IMR-90 (cell line): ENCODE data around the gene CDH23. TPM values are rescaled to one million over a fixed set of nuclear protein-coding genes. Genes with fewer than 3 reads are reported as not detected.

ENCODE experiments used
- ATAC-seq: fragments of 200-7000 bp; cut with Tn5 transposase; 2 replicates; pipeline ENCODE4 v1.9.1; 2020; ENCODE audit warnings: low read depth, mild to moderate bottlenecking, moderate library complexity
- BruUV-seq: library from RNA; stranded (reverse); fragments of 400-500 nt; replicated peaks from 2 replicates; lab custom pipeline; 2021; lab: Mats Ljungman, UMichigan
- CTCF ChIA-PET: fragments of 300-600 bp; formaldehyde crosslinking; extraction: SDS; loops from one replicate; lab custom pipeline; 2021; ENCODE audit warnings: antibody characterized with exemption; lab: Yijun Ruan, JAX
- POLR2A ChIA-PET: fragments of 300-600 bp; sonication (Branson Sonifier 250); formaldehyde crosslinking; loops from one replicate; lab custom pipeline; 2022; ENCODE audit warnings: antibody characterized with exemption; ENCODE audit not compliant: unreplicated experiment; lab: Charles Lee
- DNase-seq: peaks from one replicate; pipeline ENCODE4 v3.0.0; 2013
- H2AFZ ChIP-seq: replicated peaks from 2 replicates; pipeline ENCODE3; 2013; ENCODE audit warnings: low read length, mild to moderate bottlenecking; ENCODE audit not compliant: poor library complexity
- H2AK5ac ChIP-seq: 2 replicates; pipeline ENCODE4 v1.6.1; 2013; ENCODE audit warnings: low read depth, low read length, inconsistent platforms
- H2AK9ac ChIP-seq: replicated peaks from 2 replicates; pipeline ENCODE3; 2013; ENCODE audit warnings: mild to moderate bottlenecking, low read depth, low read length, moderate library complexity; ENCODE audit not compliant: poor library complexity
- H2BK120ac ChIP-seq: 2 replicates; pipeline ENCODE4 v1.6.1; 2013; ENCODE audit warnings: low read depth, low read length, inconsistent platforms
- H2BK15ac ChIP-seq: 3 replicates; pipeline ENCODE4 v1.6.1; 2013; ENCODE audit warnings: low read depth, low read length, inconsistent platforms
- H2BK20ac ChIP-seq: 2 replicates; pipeline ENCODE4 v1.6.1; 2013; ENCODE audit warnings: low read depth, mild to moderate bottlenecking, inconsistent platforms, low read length, moderate library complexity
- H2BK5ac ChIP-seq: 2 replicates; pipeline ENCODE4 v1.6.1; 2013; ENCODE audit warnings: mild to moderate bottlenecking, low read depth, low read length, inconsistent platforms; ENCODE audit not compliant: poor library complexity, severe bottlenecking
- H3K14ac ChIP-seq: replicated peaks from 2 replicates; pipeline ENCODE4 v1.6.1; 2013; ENCODE audit warnings: low read depth, low read length, inconsistent platforms
- H3K18ac ChIP-seq: 2 replicates; pipeline ENCODE4 v1.6.1; 2013; ENCODE audit warnings: low read depth, low read length, control low read depth
- H3K23ac ChIP-seq: 2 replicates; pipeline ENCODE4 v1.6.1; 2013; ENCODE audit warnings: low read depth, low read length, inconsistent platforms
- H3K27ac ChIP-seq: 2 replicates; pipeline ENCODE4 v1.5.1; 2013; ENCODE audit warnings: mild to moderate bottlenecking, control low read depth, low read length; ENCODE audit not compliant: insufficient read depth
- H3K27me3 ChIP-seq: 2 replicates; pipeline ENCODE4 v1.6.1; 2013; ENCODE audit warnings: low read length; ENCODE audit not compliant: control insufficient read depth, insufficient read depth
- H3K36me3 ChIP-seq: 2 replicates; pipeline ENCODE4 v1.6.1; 2013; ENCODE audit warnings: low read length, mixed read lengths; ENCODE audit not compliant: control insufficient read depth, insufficient read depth
- H3K4ac ChIP-seq: 2 replicates; pipeline ENCODE4 v1.6.1; 2013; ENCODE audit warnings: low read depth, low read length, inconsistent platforms
- H3K4me1 ChIP-seq: 2 replicates; pipeline ENCODE4 v1.6.1; 2013; ENCODE audit warnings: low read length, mixed read lengths; ENCODE audit not compliant: control insufficient read depth, insufficient read depth
- H3K4me2 ChIP-seq: 2 replicates; pipeline ENCODE4 v1.6.1; 2013; ENCODE audit warnings: low read depth, mild to moderate bottlenecking, control low read depth, low read length, moderate library complexity
- H3K4me3 ChIP-seq: 2 replicates; pipeline ENCODE4 v1.5.1; 2013; ENCODE audit warnings: low read depth, mild to moderate bottlenecking, control low read depth, low read length, moderate library complexity; ENCODE audit not compliant: insufficient read depth
- H3K56ac ChIP-seq: 2 replicates; pipeline ENCODE4 v1.6.1; 2013; ENCODE audit warnings: low read length, inconsistent platforms; ENCODE audit not compliant: insufficient read depth; ENCODE audit errors: extremely low read depth
- H3K79me1 ChIP-seq, 2 experiments: 2 replicates each; pipeline ENCODE4 v1.6.1; 2013; ENCODE audit warnings: low read length in 2 of 2, inconsistent platforms in 1 of 2, low read depth in 1 of 2
- H3K9ac ChIP-seq: 2 replicates; pipeline ENCODE4 v1.6.1; 2013; ENCODE audit warnings: low read depth, low read length, control low read depth
- H3K9me1 ChIP-seq: 2 replicates; pipeline ENCODE4 v1.6.1; 2013; ENCODE audit warnings: low read length, inconsistent platforms; ENCODE audit not compliant: insufficient read depth
- H3K9me3 ChIP-seq: 2 replicates; pipeline ENCODE4 v1.6.1; 2013; ENCODE audit warnings: low read length; ENCODE audit not compliant: control insufficient read depth, insufficient read depth
- H4K20me1 ChIP-seq: 2 replicates; pipeline ENCODE4 v1.6.1; 2013; ENCODE audit warnings: low read length, inconsistent platforms; ENCODE audit not compliant: insufficient read depth
- H4K5ac ChIP-seq: 2 replicates; pipeline ENCODE4 v1.6.1; 2013; ENCODE audit warnings: mild to moderate bottlenecking, low read depth, low read length, control low read depth
- H4K8ac ChIP-seq, 2 experiments: 2 replicates each; pipeline ENCODE4 v1.6.1; 2013; ENCODE audit warnings: low read depth in 2 of 2, low read length in 2 of 2, control low read depth in 1 of 2, inconsistent platforms in 1 of 2
- H4K91ac ChIP-seq: 2 replicates; pipeline ENCODE4 v1.6.1; 2013; ENCODE audit warnings: low read depth, low read length, inconsistent platforms; ENCODE audit not compliant: insufficient read depth
- BHLHE40 ChIP-seq: fragments of 150-350 bp; IDR thresholded peaks from 2 replicates; pipeline ENCODE4 v1.6.1; 2016; ENCODE audit warnings: mild to moderate bottlenecking, low read depth, low read length
- CEBPB ChIP-seq: IDR thresholded peaks from 2 replicates; pipeline ENCODE4 v1.6.1; 2012; ENCODE audit warnings: low read depth, low read length, improper control_type of control experiment
- CHD1 ChIP-seq: IDR thresholded peaks from 2 replicates; pipeline ENCODE4 v1.6.1; 2012; ENCODE audit warnings: low read depth, low read length, improper control_type of control experiment
- FOS ChIP-seq: fragments of 150-350 bp; IDR thresholded peaks from 2 replicates; pipeline ENCODE4 v1.6.1; 2016; ENCODE audit warnings: low read depth, low read length
- MAFK ChIP-seq: IDR thresholded peaks from 2 replicates; pipeline ENCODE4 v1.6.1; 2012; ENCODE audit warnings: low read depth, low read length, improper control_type of control experiment
- MAZ ChIP-seq: IDR thresholded peaks from 2 replicates; pipeline ENCODE4 v1.6.1; 2012; ENCODE audit warnings: low read depth, mild to moderate bottlenecking, low read length, improper control_type of control experiment, moderate library complexity, borderline replicate concordance
- MXI1 ChIP-seq: IDR thresholded peaks from 2 replicates; pipeline ENCODE4 v1.6.1; 2012; ENCODE audit warnings: low read depth, mild to moderate bottlenecking, low read length, moderate library complexity, borderline replicate concordance
- NFE2L2 ChIP-seq: fragments of 150-350 bp; IDR thresholded peaks from 2 replicates; pipeline ENCODE4 v1.6.1; 2016; ENCODE audit warnings: low read depth, mild to moderate bottlenecking, low read length
- POLR2A ChIP-seq: IDR thresholded peaks from 2 replicates; pipeline ENCODE4 v1.6.1; 2012; ENCODE audit warnings: mild to moderate bottlenecking, low read depth, low read length
- RAD21 ChIP-seq: IDR thresholded peaks from 2 replicates; pipeline ENCODE4 v1.6.1; 2012; ENCODE audit warnings: low read length, improper control_type of control experiment
- RCOR1 ChIP-seq: IDR thresholded peaks from 2 replicates; pipeline ENCODE4 v1.6.1; 2012; ENCODE audit warnings: mild to moderate bottlenecking, low read length, improper control_type of control experiment; ENCODE audit not compliant: insufficient replicate concordance
- RFX5 ChIP-seq: IDR thresholded peaks from 2 replicates; pipeline ENCODE4 v1.8.0; 2012; ENCODE audit warnings: low read depth, mild to moderate bottlenecking, low read length, moderate library complexity
- SMC3 ChIP-seq: fragments of 150-350 bp; IDR thresholded peaks from 2 replicates; pipeline ENCODE4 v1.6.1; 2016; ENCODE audit warnings: low read depth, mild to moderate bottlenecking, antibody characterized with exemption, low read length, moderate library complexity
- WGBS, 2 experiments: methylation state at CpG; one replicate each; pipeline versions ENCODE4 v1.1.5 to v1.1.7; 2013; ENCODE audit warnings: missing lambda C conversion rate in 2 of 2; ENCODE audit not compliant: insufficient read length in 1 of 2; ENCODE audit errors: extremely low coverage in 2 of 2; 5-methylcytosine and 5-hydroxymethylcytosine counted together
- dilution Hi-C: fragments of 300-500 bp; cut with HindIII; formaldehyde crosslinking; loops from one replicate; pipeline ENCODE4 v1.14.3; 2018; ENCODE audit warnings: low sequenced_read_pairs; ENCODE audit not compliant: unreplicated experiment
- in situ Hi-C: fragments of 300-500 bp; cut with MboI; formaldehyde crosslinking; loops from 3 replicates; pipeline ENCODE4 v1.14.3; 2019; ENCODE audit warnings: low sequenced_read_pairs, inconsistent platforms, mixed read lengths
- intact Hi-C: fragments of 100-400 bp; cut with micrococcal nuclease; formaldehyde crosslinking; loops from 2 replicates; pipeline ENCODE4 v1.10.0; 2022
- polyA plus RNA-seq, 3 experiments: library from polyadenylated mRNA; depleted of rRNA; stranded (reverse); fragments of >200 nt; gene quantifications; 2 replicates each; pipeline ENCODE4 v1.2.3, GENCODE V29; 2012; ENCODE audit warnings: low replicate concordance in 1 of 3
- total RNA-seq: library from RNA; depleted of rRNA; stranded (reverse); fragments of >200 nt; gene quantifications from 2 replicates; pipeline ENCODE4 v1.2.3, GENCODE V29; 2012
- TF ChIP-seq, protein P1 (sequence below): fragments of 150-350 bp; IDR thresholded peaks from 2 replicates; pipeline ENCODE4 v1.6.1; 2017; ENCODE audit warnings: mild to moderate bottlenecking, antibody characterized with exemption, low read length, low read depth
- TF ChIP-seq, protein P2 (sequence below): conservative IDR thresholded peaks from 2 replicates; pipeline ENCODE4 v1.5.1; 2012; ENCODE audit warnings: mild to moderate bottlenecking, low read depth, low read length, improper control_type of control experiment
- TF ChIP-seq, protein P3 (sequence below): fragments of 150-350 bp; IDR thresholded peaks from 2 replicates; pipeline ENCODE4 v1.6.1; 2016; ENCODE audit warnings: low read depth, mild to moderate bottlenecking, low read length, moderate library complexity, borderline replicate concordance

CDH23 gene
- total and polyA plus RNA-seq, 2 of the 4 experiments (the other 2 are of a cell fraction) = under 0.01 to 0.03 TPM

DNA sequence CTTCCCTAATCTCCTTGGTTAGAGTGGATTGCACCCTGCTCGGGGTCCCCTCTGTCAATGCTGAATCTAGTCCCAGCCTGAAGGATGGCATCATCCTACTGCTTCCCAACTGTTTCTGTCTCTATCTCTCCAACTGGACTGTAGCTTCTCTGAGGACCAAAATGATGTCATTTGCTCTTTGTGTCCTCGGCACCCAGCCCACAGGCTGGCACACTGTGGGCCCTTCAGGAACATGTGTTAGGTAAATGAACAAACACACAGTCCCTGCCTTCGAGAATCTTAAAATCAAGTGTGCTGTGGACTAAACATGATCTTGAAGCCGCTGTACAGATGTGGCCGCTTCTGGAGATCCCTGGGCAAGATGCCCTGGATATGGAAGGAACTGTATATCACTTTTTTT is 5.0 kb upstream of the CDH23 start:
- intact Hi-C loops = no loop called here
- Histone ChIP-seq H3K4me2 (no peak overlapping the region), H3K14ac (no peak overlapping the region), H2BK120ac (no peak overlapping the region), H3K9ac (no peak overlapping the region), H2BK20ac (no peak overlapping the region), H4K5ac (no peak overlapping the region), H3K9me3 (no peaks in the 10 kb centered on the region), H2BK15ac (no peak overlapping the region), H3K4me1 (no peaks in the 10 kb centered on the region), H3K23ac (no peak overlapping the region), H2AK5ac (no peak overlapping the region), H3K56ac (no peak overlapping the region), H3K9me1 (no peaks in the 10 kb centered on the region), H3K36me3 (no peaks in the 10 kb centered on the region), H3K4ac (no peak overlapping the region), H2AK9ac (peak overlapping the region; percentile 26), H3K79me1 (no peaks in the 10 kb centered on the region), H2BK5ac (no peak overlapping the region), H2AFZ (no peak overlapping the region), H4K20me1 (no peaks in the 10 kb centered on the region), H3K27me3 (peaks cover 81% of the 10 kb centered on the region), H3K4me3 (no peak overlapping the region), H4K91ac (no peak overlapping the region), H3K27ac (no peak overlapping the region), H3K18ac (no peak overlapping the region), H4K8ac (no peak overlapping the region)
- 60% methylated on average over 1 of the region's 5 CpGs; no CpG with 5 or more reads in 1 of the 2 experiments for WGBS, 2 experiments
- POLR2A ChIA-PET = no interaction called here
- dilution Hi-C loops = no loop called here
- CTCF ChIA-PET = interaction anchor here (1.0 kb wide), 1 partner anchor 8 kb away, joined by 3 read pairs; no protein-coding TSS in a partner anchor
- in situ Hi-C loops = no loop called here
- no peak for ATAC-seq
- TF ChIP-seq FOS (no peak), MAFK (no peak), BHLHE40 (no peak), POLR2A (no peak), RAD21 (no peak), MXI1 (no peak), CHD1 (no peak), RFX5 (no peak), MAZ (no peak), CEBPB (no peak), SMC3 (no peak), NFE2L2 (no peak), RCOR1 (no peak)
- TF ChIP-seq, protein P1, sequence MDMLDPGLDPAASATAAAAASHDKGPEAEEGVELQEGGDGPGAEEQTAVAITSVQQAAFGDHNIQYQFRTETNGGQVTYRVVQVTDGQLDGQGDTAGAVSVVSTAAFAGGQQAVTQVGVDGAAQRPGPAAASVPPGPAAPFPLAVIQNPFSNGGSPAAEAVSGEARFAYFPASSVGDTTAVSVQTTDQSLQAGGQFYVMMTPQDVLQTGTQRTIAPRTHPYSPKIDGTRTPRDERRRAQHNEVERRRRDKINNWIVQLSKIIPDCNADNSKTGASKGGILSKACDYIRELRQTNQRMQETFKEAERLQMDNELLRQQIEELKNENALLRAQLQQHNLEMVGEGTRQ = no peak
- TF ChIP-seq, protein P2, sequence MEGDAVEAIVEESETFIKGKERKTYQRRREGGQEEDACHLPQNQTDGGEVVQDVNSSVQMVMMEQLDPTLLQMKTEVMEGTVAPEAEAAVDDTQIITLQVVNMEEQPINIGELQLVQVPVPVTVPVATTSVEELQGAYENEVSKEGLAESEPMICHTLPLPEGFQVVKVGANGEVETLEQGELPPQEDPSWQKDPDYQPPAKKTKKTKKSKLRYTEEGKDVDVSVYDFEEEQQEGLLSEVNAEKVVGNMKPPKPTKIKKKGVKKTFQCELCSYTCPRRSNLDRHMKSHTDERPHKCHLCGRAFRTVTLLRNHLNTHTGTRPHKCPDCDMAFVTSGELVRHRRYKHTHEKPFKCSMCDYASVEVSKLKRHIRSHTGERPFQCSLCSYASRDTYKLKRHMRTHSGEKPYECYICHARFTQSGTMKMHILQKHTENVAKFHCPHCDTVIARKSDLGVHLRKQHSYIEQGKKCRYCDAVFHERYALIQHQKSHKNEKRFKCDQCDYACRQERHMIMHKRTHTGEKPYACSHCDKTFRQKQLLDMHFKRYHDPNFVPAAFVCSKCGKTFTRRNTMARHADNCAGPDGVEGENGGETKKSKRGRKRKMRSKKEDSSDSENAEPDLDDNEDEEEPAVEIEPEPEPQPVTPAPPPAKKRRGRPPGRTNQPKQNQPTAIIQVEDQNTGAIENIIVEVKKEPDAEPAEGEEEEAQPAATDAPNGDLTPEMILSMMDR = no peak
- TF ChIP-seq, protein P3, sequence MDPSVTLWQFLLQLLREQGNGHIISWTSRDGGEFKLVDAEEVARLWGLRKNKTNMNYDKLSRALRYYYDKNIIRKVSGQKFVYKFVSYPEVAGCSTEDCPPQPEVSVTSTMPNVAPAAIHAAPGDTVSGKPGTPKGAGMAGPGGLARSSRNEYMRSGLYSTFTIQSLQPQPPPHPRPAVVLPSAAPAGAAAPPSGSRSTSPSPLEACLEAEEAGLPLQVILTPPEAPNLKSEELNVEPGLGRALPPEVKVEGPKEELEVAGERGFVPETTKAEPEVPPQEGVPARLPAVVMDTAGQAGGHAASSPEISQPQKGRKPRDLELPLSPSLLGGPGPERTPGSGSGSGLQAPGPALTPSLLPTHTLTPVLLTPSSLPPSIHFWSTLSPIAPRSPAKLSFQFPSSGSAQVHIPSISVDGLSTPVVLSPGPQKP = no peak
- DNase-seq = no peak
- BruUV-seq = no TSS peak
